HL-60 (cell line): ENCODE data around the gene FGD5.

Experiments used
- CTCF ChIP-seq: IDR thresholded peaks from one replicate; pipeline ENCODE4 v1.5.1; 2011; ENCODE audit warnings: low read length, control low read depth, inconsistent platforms; ENCODE audit not compliant: insufficient read depth
- POLR2AphosphoS5 ChIP-seq: IDR thresholded peaks from 2 replicates; pipeline ENCODE4 v1.6.1; 2012; ENCODE audit warnings: low read depth

- TF ChIP-seq CTCF: no peak
- TF ChIP-seq POLR2AphosphoS5: no peak
Measured at GRCh38 chr3:14769544-14770325, 49.0 kb upstream of the FGD5 start.
